Esophagus mucosa (tissue), 1 donor: ENCODE measurements around the gene ABAT. TPM values are rescaled to one million over a fixed set of nuclear protein-coding genes. Genes with fewer than 3 reads are reported as not detected.
"Not testable (repeated sequence)": the region's sequence is repeated elsewhere in the genome, so short reads cannot be mapped to it uniquely, and the experiment has no call there.

ENCODE experiments used
- ATAC-seq: fragments of 200-7000 bp; cut with Tn5 transposase; one replicate; pipeline ENCODE4 v1.9.1; 2020
- total RNA-seq: library from RNA; stranded (reverse); gene quantifications from one replicate; pipeline ENCODE4 v1.2.4, GENCODE V29; 2023
- donor health status: DM: yes; HTN: yes; CAD: no.

The ABAT gene
- total RNA-seq, 1 donor from 2014 or later: 4.2 TPM

- ATAC-seq: no peak
Measured at GRCh38 chr16:8649829-8650554, 24.4 kb upstream of the ABAT start.

GRCh38 chr16:8651958-8652357 lies 22.5 kb upstream of the ABAT start:
- not testable (repeated sequence) for ATAC-seq

- ATAC-seq: peak; percentile 60
Measured at GRCh38 chr16:8655184-8655717, 19.2 kb upstream of the ABAT start.

GRCh38 chr16:8656376-8656775 lies 18.0 kb upstream of the ABAT start:
- no peak for ATAC-seq

GRCh38 chr16:8660841-8661301 lies 13.5 kb upstream of the ABAT start:
- ATAC-seq: peak; percentile 90

- ATAC-seq: no peak
Measured at GRCh38 chr16:8661703-8662102, 12.7 kb upstream of the ABAT start.

GRCh38 chr16:8663192-8664089 lies 11.0 kb upstream of the ABAT start:
- no peak for ATAC-seq

- no peak for ATAC-seq
Measured at GRCh38 chr16:8665529-8665928, 8.9 kb upstream of the ABAT start.

GRCh38 chr16:8667492-8667891 lies 6.9 kb upstream of the ABAT start:
- no peak for ATAC-seq

- no peak for ATAC-seq
Measured at GRCh38 chr16:8668113-8668512, 6.3 kb upstream of the ABAT start.

- ATAC-seq: no peak
Measured at GRCh38 chr16:8669481-8669880, 4.9 kb upstream of the ABAT start.

GRCh38 chr16:8670014-8670560 lies 4.3 kb upstream of the ABAT start:
- no peak for ATAC-seq

- peak; percentile 32 for ATAC-seq
Measured at GRCh38 chr16:8673611-8674412, 605 bp upstream of the ABAT start.

- no peak for ATAC-seq
Measured at GRCh38 chr16:8675183-8676159, 1.1 kb downstream of the ABAT start.

- no peak for ATAC-seq
Measured at GRCh38 chr16:8676160-8676547, 1.7 kb downstream of the ABAT start.

GRCh38 chr16:8676737-8677375 lies 2.4 kb downstream of the ABAT start:
- no peak for ATAC-seq

GRCh38 chr16:8677481-8677880 lies 3.1 kb downstream of the ABAT start:
- peak; percentile 53 for ATAC-seq

- peak; percentile 79 for ATAC-seq
Measured at GRCh38 chr16:8678068-8678927, 3.9 kb downstream of the ABAT start.

- no peak for ATAC-seq
Measured at GRCh38 chr16:8679151-8679550, 4.7 kb downstream of the ABAT start.
